A673 (cell line): ENCODE results near the gene GATAD2B. TPM values are rescaled to one million over a fixed set of nuclear protein-coding genes. Genes with fewer than 3 reads are reported as not detected.

Source experiments
- BruUV-seq: library from RNA; stranded (reverse); fragments of 400-500 nt; replicated peaks from 2 replicates; lab custom pipeline; 2021; lab: Mats Ljungman, UMichigan
- CTCF ChIA-PET: fragments of 300-600 bp; sonication (Branson Sonifier 250); formaldehyde crosslinking; loops from one replicate; lab custom pipeline; 2022; ENCODE audit warnings: antibody characterized with exemption; lab: Charles Lee
- POLR2A ChIA-PET: fragments of 300-600 bp; sonication (Branson Sonifier 250); formaldehyde crosslinking; loops from one replicate; lab custom pipeline; 2022; ENCODE audit warnings: antibody characterized with exemption; ENCODE audit not compliant: low non-redundant PET; lab: Charles Lee
- DNase-seq: peaks from one replicate; pipeline ENCODE4 v3.0.0-alpha.2; 2015; ENCODE audit warnings: low spot score
- H3K27ac ChIP-seq: fragments of 200-600 bp; sonication (generic); 2 replicates; pipeline ENCODE4 v1.5.1; 2016; ENCODE audit warnings: mixed run types, low read depth, mild to moderate bottlenecking, mixed read lengths, antibody characterized with exemption, low read length; ENCODE audit not compliant: poor library complexity, severe bottlenecking
- H3K27me3 ChIP-seq: fragments of 200-600 bp; sonication (generic); replicated peaks from 2 replicates; pipeline ENCODE4 v1.6.1; 2017; ENCODE audit warnings: mixed run types, low read depth, mild to moderate bottlenecking, mixed read lengths, antibody characterized with exemption, low read length; ENCODE audit not compliant: insufficient read depth, poor library complexity
- H3K36me3 ChIP-seq: fragments of 200-600 bp; sonication (generic); 2 replicates; pipeline ENCODE4 v1.6.1; 2016; ENCODE audit warnings: mixed run types, mild to moderate bottlenecking, mixed read lengths, antibody characterized with exemption, low read length; ENCODE audit not compliant: insufficient read depth, poor library complexity, severe bottlenecking
- H3K4me1 ChIP-seq: fragments of 200-600 bp; sonication (generic); 2 replicates; pipeline ENCODE4 v1.6.1; 2017; ENCODE audit warnings: mixed run types, mild to moderate bottlenecking, mixed read lengths, antibody characterized with exemption, low read length; ENCODE audit not compliant: insufficient read depth, poor library complexity, severe bottlenecking
- H3K4me3 ChIP-seq: fragments of 200-600 bp; sonication (generic); 2 replicates; pipeline ENCODE4 v1.5.1; 2016; ENCODE audit warnings: low read depth, mixed run types, mild to moderate bottlenecking, mixed read lengths, low read length; ENCODE audit not compliant: poor library complexity, severe bottlenecking
- H3K9me3 ChIP-seq: fragments of 200-600 bp; sonication (generic); 2 replicates; pipeline ENCODE4 v1.6.1; 2016; ENCODE audit warnings: mixed run types, low read depth, mild to moderate bottlenecking, mixed read lengths, antibody characterized with exemption, low read length; ENCODE audit not compliant: poor library complexity, severe bottlenecking
- CTCF ChIP-seq: fragments of 300-800, 200-600 bp; sonication (generic); conservative IDR thresholded peaks from 2 replicates; pipeline ENCODE4 v1.5.1; 2017; ENCODE audit warnings: low read depth, mild to moderate bottlenecking, antibody characterized with exemption, low read length, moderate library complexity, mixed read lengths
- EZH2 ChIP-seq: fragments of 200-600 bp; sonication (generic); IDR thresholded peaks from 2 replicates; pipeline ENCODE4 v1.6.1; 2017; ENCODE audit warnings: borderline replicate concordance, low read depth, mild to moderate bottlenecking, mixed read lengths, antibody characterized with exemption, low read length; ENCODE audit not compliant: poor library complexity, severe bottlenecking
- intact Hi-C: fragments of 100-400 bp; cut with micrococcal nuclease; formaldehyde crosslinking; loops from one replicate; pipeline ENCODE4 v1.10.0; 2022; ENCODE audit not compliant: unreplicated experiment
- total RNA-seq: library from RNA; stranded (reverse); gene quantifications from 2 replicates; pipeline ENCODE4 v1.2.3, GENCODE V29; 2021

GATAD2B gene
- total RNA-seq, 1 experiment from 2014 or later, result 58.8 TPM

GRCh38 chr1:153833171-153833570, 89.6 kb downstream of the GATAD2B start:
- CTCF ChIA-PET, result no interaction called here
- Histone ChIP-seq H3K4me1 (no peaks in the 10 kb centered on the region), H3K9me3 (no peaks in the 10 kb centered on the region), H3K27ac (no peak overlapping the region), H3K27me3 (no peaks in the 10 kb centered on the region), H3K36me3 (peaks cover 2% of the 10 kb centered on the region), H3K4me3 (no peak overlapping the region)
- DNase-seq, result no peak
- intact Hi-C loops, result no loop called here
- POLR2A ChIA-PET, result no interaction called here
- no TSS peak for BruUV-seq
- TF ChIP-seq EZH2 (no peak), CTCF (no peak)

GRCh38 chr1:153832293-153832692, 90.5 kb downstream of the GATAD2B start:
- no peaks in the 10 kb centered on the region for H3K9me3 ChIP-seq
- ChIA-PET POLR2A (no interaction called here), CTCF (no interaction called here)
- peaks cover 11% of the 10 kb centered on the region for H3K36me3 ChIP-seq
- BruUV-seq, result no TSS peak
- no peaks in the 10 kb centered on the region for H3K4me1 ChIP-seq
- TF ChIP-seq CTCF (no peak), EZH2 (no peak)
- H3K4me3 ChIP-seq, result no peak overlapping the region
- DNase-seq, result no peak
- no peak overlapping the region for H3K27ac ChIP-seq
- intact Hi-C loops, result no loop called here
- no peaks in the 10 kb centered on the region for H3K27me3 ChIP-seq

- no peaks in the 10 kb centered on the region for H3K9me3 ChIP-seq
- H3K4me3 ChIP-seq, result no peak overlapping the region
- BruUV-seq, result no TSS peak
- H3K27ac ChIP-seq, result no peak overlapping the region
- H3K36me3 ChIP-seq, result peaks cover 21% of the 10 kb centered on the region
- POLR2A ChIA-PET, result no interaction called here
- CTCF ChIA-PET, result no interaction called here
- TF ChIP-seq EZH2, result no peak
- no peak for TF ChIP-seq CTCF
- H3K27me3 ChIP-seq, result no peaks in the 10 kb centered on the region
- no peak for DNase-seq
- intact Hi-C loops, result no loop called here
- H3K4me1 ChIP-seq, result no peaks in the 10 kb centered on the region
These were observed 91.7 kb downstream of the GATAD2B start for GRCh38 chr1:153831026-153831425.
